Astrocyte of the spinal cord (primary cell): Measurements from ENCODE around the gene LRRC23.
A peak's percentile ranks its signal among the peaks of the same experiment; 100 is the strongest.

Experiments used
- DNase-seq: peaks from one replicate; pipeline ENCODE4 v3.0.0; 2011; ENCODE audit warnings: low read depth, low spot score
- H3K4me3 ChIP-seq: 2 replicates; pipeline ENCODE4 v1.5.1; 2011; ENCODE audit warnings: low read depth, mild to moderate bottlenecking, low read length, moderate library complexity
- in situ Hi-C: cut with HindIII; loops from 2 replicates; pipeline ENCODE4 v1.10.0; 2017; ENCODE audit warnings: low sequenced_read_pairs
- TF ChIP-seq, protein P1 (sequence below): IDR thresholded peaks from 2 replicates; pipeline ENCODE4 v1.5.1; 2012; ENCODE audit warnings: low read depth, mild to moderate bottlenecking, low read length, inconsistent platforms

Gene LRRC23

DNA sequence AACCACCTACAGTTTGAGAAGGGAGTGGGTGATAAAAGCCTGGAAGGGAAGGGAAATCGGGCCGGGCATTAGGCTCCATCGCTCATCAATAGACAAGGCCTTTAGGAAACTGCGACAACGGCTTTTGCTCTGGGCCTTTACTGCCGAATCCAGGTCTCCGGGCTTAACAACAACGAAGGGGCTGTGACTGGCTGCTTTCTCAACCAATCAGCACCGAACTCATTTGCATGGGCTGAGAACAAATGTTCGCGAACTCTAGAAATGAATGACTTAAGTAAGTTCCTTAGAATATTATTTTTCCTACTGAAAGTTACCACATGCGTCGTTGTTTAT is 38.7 kb downstream of the LRRC23 start:
- H3K4me3 ChIP-seq, result peak overlapping the region; percentile 70
- TF ChIP-seq, protein P1, sequence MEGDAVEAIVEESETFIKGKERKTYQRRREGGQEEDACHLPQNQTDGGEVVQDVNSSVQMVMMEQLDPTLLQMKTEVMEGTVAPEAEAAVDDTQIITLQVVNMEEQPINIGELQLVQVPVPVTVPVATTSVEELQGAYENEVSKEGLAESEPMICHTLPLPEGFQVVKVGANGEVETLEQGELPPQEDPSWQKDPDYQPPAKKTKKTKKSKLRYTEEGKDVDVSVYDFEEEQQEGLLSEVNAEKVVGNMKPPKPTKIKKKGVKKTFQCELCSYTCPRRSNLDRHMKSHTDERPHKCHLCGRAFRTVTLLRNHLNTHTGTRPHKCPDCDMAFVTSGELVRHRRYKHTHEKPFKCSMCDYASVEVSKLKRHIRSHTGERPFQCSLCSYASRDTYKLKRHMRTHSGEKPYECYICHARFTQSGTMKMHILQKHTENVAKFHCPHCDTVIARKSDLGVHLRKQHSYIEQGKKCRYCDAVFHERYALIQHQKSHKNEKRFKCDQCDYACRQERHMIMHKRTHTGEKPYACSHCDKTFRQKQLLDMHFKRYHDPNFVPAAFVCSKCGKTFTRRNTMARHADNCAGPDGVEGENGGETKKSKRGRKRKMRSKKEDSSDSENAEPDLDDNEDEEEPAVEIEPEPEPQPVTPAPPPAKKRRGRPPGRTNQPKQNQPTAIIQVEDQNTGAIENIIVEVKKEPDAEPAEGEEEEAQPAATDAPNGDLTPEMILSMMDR, result no peak
- DNase-seq, result peak; percentile 96
- in situ Hi-C loops, result no loop called here

DNA sequence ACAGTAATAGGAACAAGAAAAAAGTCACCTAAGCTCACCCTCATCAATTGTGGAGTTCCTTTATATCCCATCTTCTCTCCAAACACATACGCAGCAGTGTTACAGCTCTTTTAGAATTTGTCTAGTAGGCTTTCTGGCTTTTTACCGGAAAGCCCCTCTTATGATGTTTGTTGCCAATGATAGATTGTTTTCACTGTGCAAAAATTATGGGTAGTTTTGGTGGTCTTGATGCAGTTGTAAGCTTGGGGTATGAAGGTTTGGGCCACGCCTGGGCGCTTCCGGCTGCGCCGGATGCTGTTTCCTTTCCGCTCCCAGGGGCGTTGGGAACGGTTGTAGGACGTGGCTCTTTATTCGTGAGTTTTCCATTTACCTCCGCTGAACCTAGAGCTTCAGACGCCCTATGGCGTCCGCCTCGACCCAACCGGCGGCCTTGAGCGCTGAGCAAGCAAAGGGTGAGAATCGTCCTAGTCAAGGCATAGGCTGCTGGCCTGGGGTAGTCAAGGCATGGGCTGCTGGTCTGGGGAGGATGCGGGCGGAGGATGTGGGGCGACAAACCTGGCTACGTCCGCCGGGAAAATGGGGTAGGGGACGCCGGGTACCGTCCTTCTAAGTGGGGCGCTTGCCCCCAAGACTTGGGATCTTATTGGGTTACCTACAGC is 39.2 kb downstream of the LRRC23 start, which contains the start of the genes C12orf57 and RNU7-1:
Gene C12orf57, plus strand, starts transcription at position 301 of the 659 bp plus-strand sequence. Its CDS starts 100 bp downstream, at position 401.
Gene RNU7-1, plus strand, starts transcription at position 95 of the 659 bp plus-strand sequence.
- in situ Hi-C loops, result no loop called here
- peak within 1 kb of the TSS; percentile 70 for H3K4me3 ChIP-seq
- DNase-seq, result peak; percentile 95
- TF ChIP-seq, protein P1, result no peak

DNA sequence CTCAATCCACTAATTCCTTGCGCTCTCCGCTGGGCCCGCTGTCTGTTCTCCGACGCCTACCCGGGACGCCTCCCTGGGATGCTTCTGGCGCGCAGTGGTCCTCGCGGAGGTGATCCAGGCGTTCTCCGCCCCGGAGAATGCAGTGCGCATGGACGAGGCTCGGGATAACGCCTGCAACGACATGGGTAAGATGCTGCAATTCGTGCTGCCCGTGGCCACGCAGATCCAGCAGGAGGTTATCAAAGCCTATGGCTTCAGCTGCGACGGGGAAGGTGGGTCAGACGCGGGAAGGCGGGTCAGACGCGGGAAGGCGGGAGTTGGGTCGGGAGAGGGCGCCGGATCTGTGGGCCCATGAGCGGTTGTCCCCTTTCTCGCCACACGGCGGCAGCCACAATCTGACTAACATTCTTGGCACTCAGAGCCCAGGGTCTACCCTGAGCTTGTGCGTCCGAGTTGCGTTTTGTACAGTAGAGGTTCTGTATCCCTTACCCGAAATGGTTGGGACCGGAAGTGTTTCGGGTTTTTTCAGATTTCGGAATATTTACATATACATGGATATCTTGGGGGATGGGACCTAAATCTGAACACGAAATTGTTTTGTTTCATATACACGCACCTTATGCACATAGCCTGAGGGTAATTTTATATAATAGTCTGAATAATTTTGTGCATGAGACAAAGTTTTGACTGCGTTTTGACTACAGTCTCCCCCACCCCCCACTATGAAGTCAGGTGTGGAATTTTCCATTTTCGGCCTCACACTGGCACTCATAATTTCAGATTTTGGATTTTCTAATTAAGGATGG is 40.0 kb downstream of the LRRC23 start:
- TF ChIP-seq, protein P1, result peak; percentile 85

DNA sequence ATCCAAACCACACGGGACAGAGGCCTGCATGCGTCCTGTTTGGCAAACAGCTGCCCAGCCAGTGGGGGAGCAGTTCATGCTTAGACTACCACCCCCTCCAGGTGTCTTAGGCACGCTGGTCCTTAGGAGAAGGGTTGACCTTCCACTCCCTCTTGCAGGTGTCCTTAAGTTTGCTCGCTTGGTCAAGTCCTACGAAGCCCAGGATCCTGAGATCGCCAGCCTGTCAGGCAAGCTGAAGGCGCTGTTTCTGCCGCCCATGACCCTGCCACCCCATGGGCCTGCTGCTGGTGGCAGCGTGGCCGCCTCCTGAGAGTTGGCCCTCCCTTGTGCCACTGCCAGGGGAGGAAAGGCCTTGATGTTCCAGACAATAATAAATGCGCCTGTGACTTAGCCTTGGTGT is 41.0 kb downstream of the LRRC23 start:
- TF ChIP-seq, protein P1, result no peak
- no peak for DNase-seq
- in situ Hi-C loops, result no loop called here
- no peak overlapping the region for H3K4me3 ChIP-seq

More for the DNA sequence above, 40.0 kb downstream of the LRRC23 start:
- DNase-seq, result peak; percentile 90
- H3K4me3 ChIP-seq, result peak overlapping the region; percentile 70
- in situ Hi-C loops, result no loop called here

DNA sequence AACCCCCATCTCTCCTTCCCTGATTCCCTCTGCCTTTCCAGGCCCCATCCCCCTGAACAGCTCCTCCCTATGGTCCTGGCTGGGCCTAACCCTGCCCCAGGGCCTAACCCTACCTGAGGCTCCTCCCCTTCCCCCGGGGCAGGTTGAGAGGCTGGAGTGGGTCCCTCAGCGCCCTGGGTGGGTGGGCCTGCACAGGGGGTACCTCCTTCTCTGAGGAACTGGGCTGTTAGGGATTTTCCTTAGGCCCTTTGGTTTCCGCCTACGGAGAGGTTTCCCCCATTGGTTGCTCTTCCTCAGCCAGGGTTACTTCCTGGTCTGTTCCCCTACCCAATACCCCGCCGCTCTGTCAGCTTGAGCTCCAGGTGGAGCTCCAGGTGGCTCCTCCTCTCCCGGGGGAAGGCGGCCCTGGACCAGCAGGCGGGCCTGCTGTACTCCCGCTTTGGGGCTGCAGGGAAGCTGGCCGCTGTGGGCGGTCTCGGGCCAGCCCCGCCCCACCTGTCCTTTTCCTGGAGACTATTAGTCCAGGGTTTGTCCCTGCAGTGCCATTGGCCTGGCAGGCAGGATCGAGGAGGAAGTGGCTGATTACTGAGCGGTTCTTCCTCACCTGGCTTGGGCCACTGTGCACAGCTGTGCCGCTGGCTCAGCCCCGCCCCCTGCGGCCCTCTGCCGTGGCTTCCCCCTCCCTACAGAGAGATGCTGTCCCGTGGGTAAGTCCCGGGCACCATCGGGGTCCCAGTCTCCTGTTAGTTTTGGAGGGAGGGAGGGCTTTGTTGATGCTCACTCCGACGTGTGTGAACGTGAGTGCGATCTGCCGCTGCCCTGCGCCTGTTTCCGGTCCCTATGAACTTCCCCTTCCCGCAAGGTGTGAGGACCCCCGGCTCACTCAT is 41.7 kb downstream of the LRRC23 start:
- TF ChIP-seq, protein P1, result no peak
- in situ Hi-C loops, result no loop called here
- DNase-seq, result no peak
- H3K4me3 ChIP-seq, result no peak overlapping the region

DNA sequence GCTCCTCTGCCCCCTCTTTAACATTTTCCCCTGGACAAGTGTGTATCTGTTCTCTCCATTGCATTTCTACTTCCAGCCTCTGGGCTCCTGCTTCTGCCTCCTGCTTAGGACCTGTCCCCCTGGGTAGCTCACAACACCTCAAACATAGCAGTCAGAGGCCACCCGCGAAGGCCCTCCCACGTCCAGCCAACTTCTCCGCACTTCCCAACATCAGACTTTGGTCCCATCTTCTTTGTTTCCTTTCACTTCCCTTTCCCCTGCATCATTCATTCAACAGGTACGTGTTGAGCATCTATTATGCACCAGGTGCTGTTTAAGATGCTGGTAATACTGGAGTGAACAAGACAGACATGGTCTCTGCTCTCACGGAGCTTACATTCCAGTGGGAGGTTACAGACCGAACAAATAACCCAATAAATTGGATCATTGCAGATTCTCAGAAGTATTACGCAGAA is 42.3 kb downstream of the LRRC23 start:
- H3K4me3 ChIP-seq, result no peak overlapping the region
- no peak for DNase-seq
- in situ Hi-C loops, result no loop called here
- TF ChIP-seq, protein P1, result no peak
